Measurements from ENCODE around the gene TIGD6.
A peak's percentile ranks its signal among the peaks of the same experiment; 100 is the strongest.

The TIGD6 gene

DNA sequence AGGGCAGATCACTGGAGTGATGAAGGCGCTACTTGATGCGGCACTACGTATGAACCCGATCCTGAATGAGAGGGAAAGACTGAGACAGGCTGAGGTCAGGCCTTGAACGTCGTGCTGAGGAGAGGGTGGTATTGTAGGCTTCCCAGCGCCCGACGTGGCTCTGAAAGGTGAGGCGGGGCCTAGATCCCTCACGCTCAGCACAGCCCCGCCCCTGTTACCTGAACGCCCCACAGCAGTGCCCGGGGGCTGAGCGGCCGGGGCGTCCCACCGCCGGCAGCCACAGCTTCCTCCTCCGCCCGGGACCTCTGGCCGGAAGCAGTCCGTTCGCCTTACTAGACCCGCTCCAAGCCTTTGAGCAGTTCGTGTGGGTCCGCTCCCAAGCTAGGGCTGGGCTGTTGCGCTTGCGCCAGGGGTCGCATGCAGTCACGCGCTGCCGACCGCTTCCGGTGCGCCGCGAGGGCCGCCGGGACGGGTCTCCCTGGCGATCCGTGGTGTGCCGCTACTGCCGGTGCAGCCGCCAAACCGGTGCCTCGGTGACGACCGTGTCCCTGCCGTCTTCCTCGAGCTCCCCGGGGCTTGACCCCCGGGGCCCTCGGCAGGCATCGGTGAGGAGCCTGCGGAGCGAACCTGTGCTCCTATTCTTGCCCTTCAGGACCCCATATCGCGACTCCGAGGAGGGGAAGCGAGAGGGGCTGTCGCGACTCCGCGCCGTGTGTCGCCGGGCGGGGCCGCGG, at the start of gene TIGD6, which contains the start of gene HMGXB3 (continued):
- TF ChIP-seq ZEB2 (tag by site-specific recombination; IDR thresholded peaks at IDR 0.05) (peak; percentile 97; the same call in 1 of the 2 replicates), IKZF3 (tag by site-specific recombination; IDR thresholded peaks at IDR 0.05) (no peak), ZNF214 (tag by site-specific recombination; IDR thresholded peaks at IDR 0.05; ENCODE audit: borderline replicate concordance) (no peak), ZNF423 (tag by site-specific recombination; IDR thresholded peaks at IDR 0.05) (peak; percentile 12; the same call in 1 of the 2 replicates), ZNF76 (tag by site-specific recombination; IDR thresholded peaks at IDR 0.05; ENCODE audit: borderline replicate concordance, low read depth) (peak; percentile 95), SCRT2 (tag by site-specific recombination; IDR thresholded peaks at IDR 0.05) (peak; percentile 93), ZNF518A (tag by site-specific recombination; conservative IDR thresholded peaks at IDR 0.05; ENCODE audit: low read depth) (peak; percentile 89), PBX3 (CRISPR knock-in tag; IDR thresholded peaks at IDR 0.05) (peak; percentile 87; the same call in 1 of the 2 replicates), ZFP37 (tag by site-specific recombination; IDR thresholded peaks at IDR 0.05) (peak; percentile 35; the same call in 1 of the 2 replicates), ZNF629 (tag by site-specific recombination; IDR thresholded peaks at IDR 0.05) (peak; percentile 67; the same call in 1 of the 2 replicates), ZFP3 (tag by site-specific recombination; IDR thresholded peaks at IDR 0.05; ENCODE audit: low read depth) (no peak), ZNF473 (tag by site-specific recombination; IDR thresholded peaks at IDR 0.05) (no peak), ZNF335 (tag by site-specific recombination; conservative IDR thresholded peaks at IDR 0.05) (peak; percentile 97), ZNF561 (tag by site-specific recombination; IDR thresholded peaks at IDR 0.05; ENCODE audit: borderline replicate concordance) (peak; percentile 94), ZBTB8A (tag by site-specific recombination; IDR thresholded peaks at IDR 0.05) (peak; percentile 96), SP7 (tag by site-specific recombination; IDR thresholded peaks at IDR 0.05) (peak; percentile 87), ZFP41 (tag by site-specific recombination; IDR thresholded peaks at IDR 0.05; ENCODE audit: borderline replicate concordance) (no peak), ZFHX2 (tag by site-specific recombination; conservative IDR thresholded peaks at IDR 0.05) (peak; percentile 54; the same call in 1 of the 2 replicates), ZNF660 (tag by site-specific recombination; IDR thresholded peaks at IDR 0.05) (peak; percentile 93), ZXDB (tag by site-specific recombination; IDR thresholded peaks at IDR 0.05) (peak; percentile 91), ZBTB10 (tag by site-specific recombination; IDR thresholded peaks at IDR 0.05) (0 out of 2 replicates have a peak, but pooled peaks have one; percentile 12)
- TF ChIP-seq, protein P1, sequence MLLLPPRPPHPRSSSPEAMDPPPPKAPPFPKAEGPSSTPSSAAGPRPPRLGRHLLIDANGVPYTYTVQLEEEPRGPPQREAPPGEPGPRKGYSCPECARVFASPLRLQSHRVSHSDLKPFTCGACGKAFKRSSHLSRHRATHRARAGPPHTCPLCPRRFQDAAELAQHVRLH (tag by site-specific recombination; IDR thresholded peaks at IDR 0.05), result peak; percentile 79
- TF ChIP-seq, protein P2, sequence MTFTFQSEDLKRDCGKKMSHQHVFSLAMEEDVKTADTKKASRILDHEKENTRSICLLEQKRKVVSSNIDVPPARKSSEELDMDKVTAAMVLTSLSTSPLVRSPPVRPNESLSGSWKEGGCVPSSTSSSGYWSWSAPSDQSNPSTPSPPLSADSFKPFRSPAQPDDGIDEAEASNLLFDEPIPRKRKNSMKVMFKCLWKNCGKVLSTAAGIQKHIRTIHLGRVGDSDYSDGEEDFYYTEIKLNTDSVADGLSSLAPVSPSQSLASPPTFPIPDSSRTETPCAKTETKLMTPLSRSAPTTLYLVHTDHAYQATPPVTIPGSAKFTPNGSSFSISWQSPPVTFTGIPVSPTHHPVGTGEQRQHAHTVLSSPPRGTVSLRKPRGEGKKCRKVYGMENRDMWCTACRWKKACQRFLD (tag by site-specific recombination; IDR thresholded peaks at IDR 0.05), result 0 out of 2 replicates have a peak, but pooled peaks have one; percentile 18
- TF ChIP-seq, protein P3, sequence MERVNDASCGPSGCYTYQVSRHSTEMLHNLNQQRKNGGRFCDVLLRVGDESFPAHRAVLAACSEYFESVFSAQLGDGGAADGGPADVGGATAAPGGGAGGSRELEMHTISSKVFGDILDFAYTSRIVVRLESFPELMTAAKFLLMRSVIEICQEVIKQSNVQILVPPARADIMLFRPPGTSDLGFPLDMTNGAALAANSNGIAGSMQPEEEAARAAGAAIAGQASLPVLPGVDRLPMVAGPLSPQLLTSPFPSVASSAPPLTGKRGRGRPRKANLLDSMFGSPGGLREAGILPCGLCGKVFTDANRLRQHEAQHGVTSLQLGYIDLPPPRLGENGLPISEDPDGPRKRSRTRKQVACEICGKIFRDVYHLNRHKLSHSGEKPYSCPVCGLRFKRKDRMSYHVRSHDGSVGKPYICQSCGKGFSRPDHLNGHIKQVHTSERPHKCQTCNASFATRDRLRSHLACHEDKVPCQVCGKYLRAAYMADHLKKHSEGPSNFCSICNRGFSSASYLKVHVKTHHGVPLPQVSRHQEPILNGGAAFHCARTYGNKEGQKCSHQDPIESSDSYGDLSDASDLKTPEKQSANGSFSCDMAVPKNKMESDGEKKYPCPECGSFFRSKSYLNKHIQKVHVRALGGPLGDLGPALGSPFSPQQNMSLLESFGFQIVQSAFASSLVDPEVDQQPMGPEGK (tag by site-specific recombination; IDR thresholded peaks at IDR 0.05), result peak; percentile 87
- TF ChIP-seq, protein P4, sequence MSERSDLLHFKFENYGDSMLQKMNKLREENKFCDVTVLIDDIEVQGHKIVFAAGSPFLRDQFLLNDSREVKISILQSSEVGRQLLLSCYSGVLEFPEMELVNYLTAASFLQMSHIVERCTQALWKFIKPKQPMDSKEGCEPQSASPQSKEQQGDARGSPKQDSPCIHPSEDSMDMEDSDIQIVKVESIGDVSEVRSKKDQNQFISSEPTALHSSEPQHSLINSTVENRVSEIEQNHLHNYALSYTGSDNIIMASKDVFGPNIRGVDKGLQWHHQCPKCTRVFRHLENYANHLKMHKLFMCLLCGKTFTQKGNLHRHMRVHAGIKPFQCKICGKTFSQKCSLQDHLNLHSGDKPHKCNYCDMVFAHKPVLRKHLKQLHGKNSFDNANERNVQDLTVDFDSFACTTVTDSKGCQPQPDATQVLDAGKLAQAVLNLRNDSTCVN (tag by site-specific recombination; optimal IDR thresholded peaks at IDR 0.05), result peak; percentile 77
